HCT116 (cell line): Measurements from ENCODE around the gene SOD1. TPM values are rescaled to one million over a fixed set of nuclear protein-coding genes. Genes with fewer than 3 reads are reported as not detected.

Source experiments
- ATAC-seq: fragments of 200-7000 bp; cut with Tn5 transposase; 2 replicates; pipeline ENCODE4 v1.9.1; 2020; ENCODE audit warnings: mild to moderate bottlenecking, moderate library complexity
- BruUV-seq: library from RNA; stranded (reverse); fragments of 400-500 nt; replicated peaks from 2 replicates; lab custom pipeline; 2021; lab: Mats Ljungman, UMichigan
- CTCF ChIA-PET: fragments of 300-600 bp; sonication (Branson Sonifier 250); formaldehyde crosslinking; loops from one replicate; lab custom pipeline; 2021; ENCODE audit warnings: antibody characterized with exemption; lab: Charles Lee
- POLR2A ChIA-PET: fragments of 300-600, 350-600 bp; sonication (Branson Sonifier 250); formaldehyde crosslinking; loops from one replicate; lab custom pipeline; 2021; ENCODE audit warnings: antibody characterized with exemption; lab: Charles Lee
- RAD21 ChIA-PET, 2 experiments: fragments of 300-600 bp; sonication (Branson Sonifier 250); formaldehyde crosslinking; loops; one replicate each; lab custom pipeline; 2023; ENCODE audit warnings: low total read pairs in 2 of 2; ENCODE audit not compliant: uncharacterized antibody in 2 of 2, unreplicated experiment in 2 of 2, low non-redundant PET in 1 of 2; lab: Charles Lee
- DNase-seq: peaks from one replicate; pipeline ENCODE4 v3.0.0-alpha.2; 2010; ENCODE audit warnings: low read depth, low spot score
- H2AFZ ChIP-seq: fragments of 200-600 bp; shearing (Covaris generic), sonication (generic); 2 replicates; pipeline ENCODE4 v1.6.1; 2017; ENCODE audit warnings: low read depth, mixed run types, mixed read lengths, antibody characterized with exemption, low read length; ENCODE audit not compliant: poor library complexity, severe bottlenecking
- H3K27ac ChIP-seq: 2 replicates; pipeline ENCODE4 v1.5.1; 2012; ENCODE audit warnings: low read depth, low read length
- H3K27me3 ChIP-seq: fragments of 200-600 bp; sonication (generic); 2 replicates; pipeline ENCODE4 v1.6.1; 2016; ENCODE audit warnings: mixed run types, low read length, mixed read lengths; ENCODE audit not compliant: insufficient read depth
- H3K36me3 ChIP-seq, 2 experiments: fragments of 200-500 bp in 1 of 2; fragments of 200-600 bp in 1 of 2; sonication (Bioruptor generic) in 1 of 2; sonication (generic) in 1 of 2; 2 replicates each; pipeline versions ENCODE4 v1.5.1 to v1.6.1; 2014 to 2016; ENCODE audit warnings: low read length in 2 of 2, inconsistent platforms in 1 of 2, mixed read lengths in 1 of 2, mixed run types in 1 of 2; ENCODE audit not compliant: insufficient read depth in 2 of 2, control insufficient read depth in 1 of 2
- H3K4me1 ChIP-seq, 2 experiments: fragments of 200-600 bp in 1 of 2; sonication (generic) in 1 of 2; 2 replicates each; pipeline versions ENCODE4 v1.5.1 to v1.6.1; 2012 to 2017; ENCODE audit warnings: low read length in 2 of 2, inconsistent platforms in 1 of 2, mild to moderate bottlenecking in 1 of 2, mixed read lengths in 1 of 2, mixed run types in 1 of 2, moderate library complexity in 1 of 2; ENCODE audit not compliant: insufficient read depth in 2 of 2, control insufficient read depth in 1 of 2
- H3K4me2 ChIP-seq: fragments of 200-600 bp; sonication (generic); 2 replicates; pipeline ENCODE4 v1.6.1; 2017; ENCODE audit warnings: mixed run types, low read length, mixed read lengths
- H3K4me3 ChIP-seq, 2 experiments: fragments of 200-600 bp in 1 of 2; sonication (generic) in 1 of 2; replicated peaks in 1 of 2; 2 replicates each; pipeline ENCODE4 v1.5.1; 2011 to 2016; ENCODE audit warnings: low read length in 2 of 2, control low read depth in 1 of 2, low read depth in 1 of 2, mild to moderate bottlenecking in 1 of 2, mixed read lengths in 1 of 2, mixed run types in 1 of 2
- H3K79me2 ChIP-seq: fragments of 200-600 bp; sonication (generic); 2 replicates; pipeline ENCODE4 v1.6.1; 2017; ENCODE audit warnings: mild to moderate bottlenecking, mixed run types, low read length, moderate library complexity, mixed read lengths; ENCODE audit not compliant: insufficient read depth
- H3K9ac ChIP-seq: fragments of 200-600 bp; sonication (generic); 2 replicates; pipeline ENCODE4 v1.6.1; 2016; ENCODE audit warnings: low read length, mixed read lengths
- H3K9me2 ChIP-seq: fragments of 200-600 bp; sonication (generic), shearing (Covaris generic); 2 replicates; pipeline ENCODE4 v1.6.1; 2017; ENCODE audit warnings: mixed run types, mild to moderate bottlenecking, moderate library complexity; ENCODE audit not compliant: insufficient read depth
- H3K9me3 ChIP-seq, 2 experiments: fragments of 200-500 bp in 1 of 2; fragments of 200-600 bp in 1 of 2; sonication (Bioruptor generic) in 1 of 2; sonication (generic) in 1 of 2; 2 replicates each; pipeline ENCODE4 v1.6.1; 2014 to 2017; ENCODE audit warnings: low read length in 2 of 2, mixed read lengths in 2 of 2, inconsistent platforms in 1 of 2, low read depth in 1 of 2, mild to moderate bottlenecking in 1 of 2, mixed run types in 1 of 2, moderate library complexity in 1 of 2; ENCODE audit not compliant: control insufficient read depth in 1 of 2, insufficient read depth in 1 of 2
- H4K20me1 ChIP-seq: fragments of 200-600 bp; sonication (generic), shearing (Covaris generic); 2 replicates; pipeline ENCODE4 v1.6.1; 2017; ENCODE audit warnings: mixed run types, mild to moderate bottlenecking, moderate library complexity; ENCODE audit not compliant: insufficient read depth
- ATF3 ChIP-seq: IDR thresholded peaks from 2 replicates; pipeline ENCODE4 v1.6.1; 2012
- CBX3 ChIP-seq: IDR thresholded peaks from 2 replicates; pipeline ENCODE4 v1.6.1; 2012; ENCODE audit warnings: low read depth
- CEBPB ChIP-seq: IDR thresholded peaks from 2 replicates; pipeline ENCODE4 v1.6.1; 2012; ENCODE audit warnings: low read depth
- EGR1 ChIP-seq: IDR thresholded peaks from 2 replicates; pipeline ENCODE4 v1.6.1; 2012; ENCODE audit warnings: low read depth
- ELF1 ChIP-seq: IDR thresholded peaks from 2 replicates; pipeline ENCODE4 v1.6.1; 2012; ENCODE audit warnings: low read depth, borderline replicate concordance
- EZH2phosphoT487 ChIP-seq: fragments of 200-600 bp; IDR thresholded peaks from 2 replicates; pipeline ENCODE4 v1.6.1; 2018; ENCODE audit warnings: antibody characterized with exemption, borderline replicate concordance
- FOSL1 ChIP-seq: IDR thresholded peaks from 2 replicates; pipeline ENCODE4 v1.6.1; 2012; ENCODE audit warnings: low read depth
- JUND ChIP-seq: IDR thresholded peaks from 2 replicates; pipeline ENCODE4 v1.6.1; 2012
- POLR2A ChIP-seq: IDR thresholded peaks from 2 replicates; pipeline ENCODE4 v1.7.0; 2011; ENCODE audit warnings: borderline replicate concordance; ENCODE audit not compliant: insufficient read depth, insufficient read length; ENCODE audit errors: extremely low read depth
- POLR2AphosphoS5 ChIP-seq: IDR thresholded peaks from 2 replicates; pipeline ENCODE4 v1.6.1; 2011; ENCODE audit warnings: mild to moderate bottlenecking, low read depth, low read length, moderate library complexity
- RAD21 ChIP-seq: IDR thresholded peaks from 2 replicates; pipeline ENCODE4 v1.6.1; 2012; ENCODE audit warnings: low read depth, mild to moderate bottlenecking
- REST ChIP-seq: IDR thresholded peaks from 2 replicates; pipeline ENCODE4 v1.6.1; 2012; ENCODE audit warnings: low read depth
- SIN3A ChIP-seq: IDR thresholded peaks from 2 replicates; pipeline ENCODE4 v1.6.1; 2012; ENCODE audit warnings: low read depth
- SRF ChIP-seq: IDR thresholded peaks from 2 replicates; pipeline ENCODE4 v1.6.1; 2012; ENCODE audit warnings: low read depth
- TCF7L2 ChIP-seq: IDR thresholded peaks from 2 replicates; pipeline ENCODE4 v1.7.0; 2011; ENCODE audit warnings: borderline replicate concordance, inconsistent platforms; ENCODE audit not compliant: insufficient read depth, insufficient read length; ENCODE audit errors: extremely low read depth
- YY1 ChIP-seq: IDR thresholded peaks from 2 replicates; pipeline ENCODE4 v1.6.1; 2011; ENCODE audit warnings: low read length, low read depth, moderate library complexity, mild to moderate bottlenecking; ENCODE audit not compliant: insufficient replicate concordance; ENCODE audit errors: extremely low read depth
- ZFX ChIP-seq: fragments of 450-650 bp; IDR thresholded peaks from 2 replicates; pipeline ENCODE4 v1.6.1; 2017
- ZNF274 ChIP-seq: fragments of 200-500 bp; sonication (Bioruptor generic); IDR thresholded peaks from 2 replicates; pipeline ENCODE4 v1.6.1; 2014; ENCODE audit warnings: mild to moderate bottlenecking, low read depth, low read length, inconsistent platforms
- intact Hi-C: fragments of 100-400 bp; cut with micrococcal nuclease; formaldehyde crosslinking; loops from 2 replicates; pipeline ENCODE4 v1.10.0; 2022
- total RNA-seq: library from RNA; stranded (reverse); gene quantifications from one replicate; pipeline ENCODE4 v1.2.1, GENCODE V29; 2021; ENCODE audit not compliant: unreplicated experiment
- TF ChIP-seq, protein P1 (sequence below), 3 experiments: fragments of 200-600 bp in 1 of 3; sonication (generic) in 1 of 3; IDR thresholded peaks in 2 of 3; conservative IDR thresholded peaks in 1 of 3; 2 replicates each; pipeline ENCODE4 v1.5.1; 2012 to 2017; ENCODE audit warnings: low read depth in 2 of 3, low read length in 2 of 3, antibody characterized with exemption in 1 of 3, borderline replicate concordance in 1 of 3, control low read depth in 1 of 3, mild to moderate bottlenecking in 1 of 3, mixed read lengths in 1 of 3, mixed run types in 1 of 3, moderate library complexity in 1 of 3; ENCODE audit not compliant: insufficient read depth in 1 of 3
- TF ChIP-seq, protein P2 (sequence below): IDR thresholded peaks from 2 replicates; pipeline ENCODE4 v1.6.1; 2011; ENCODE audit warnings: mild to moderate bottlenecking, low read length, moderate library complexity; ENCODE audit not compliant: insufficient replicate concordance; ENCODE audit errors: extremely low read depth

SOD1 gene
- total RNA-seq, 1 experiment from 2014 or later, result 419 TPM

DNA sequence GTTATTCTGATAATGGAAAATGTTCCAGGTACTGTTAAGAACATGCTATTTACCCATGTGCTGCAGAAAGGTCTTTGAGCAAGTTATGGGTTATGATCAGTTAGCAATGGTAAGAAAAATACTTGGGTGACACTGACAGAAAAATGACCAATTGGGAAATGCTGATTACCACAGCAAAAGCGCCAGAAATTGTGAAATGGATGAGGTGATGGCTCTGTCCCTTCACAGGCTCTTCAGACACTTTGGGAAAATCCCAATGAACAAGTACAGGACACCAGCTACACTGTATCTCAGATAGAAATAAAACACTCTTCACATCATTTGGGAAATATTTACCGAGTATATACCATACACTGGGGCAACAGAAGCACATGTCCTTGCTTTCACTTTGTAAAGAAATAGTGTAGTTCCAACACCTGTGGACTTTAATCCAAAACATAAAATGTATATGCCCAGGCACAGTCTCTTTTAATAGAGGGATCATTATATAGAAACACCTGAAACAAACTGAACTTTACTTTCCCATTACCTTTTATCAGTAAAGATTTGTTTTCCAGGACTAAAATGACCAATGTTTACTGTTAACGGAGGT, 13.9 kb downstream of the SOD1 start:
- RAD21 ChIA-PET, result no interaction called here
- TF ChIP-seq, protein P1, sequence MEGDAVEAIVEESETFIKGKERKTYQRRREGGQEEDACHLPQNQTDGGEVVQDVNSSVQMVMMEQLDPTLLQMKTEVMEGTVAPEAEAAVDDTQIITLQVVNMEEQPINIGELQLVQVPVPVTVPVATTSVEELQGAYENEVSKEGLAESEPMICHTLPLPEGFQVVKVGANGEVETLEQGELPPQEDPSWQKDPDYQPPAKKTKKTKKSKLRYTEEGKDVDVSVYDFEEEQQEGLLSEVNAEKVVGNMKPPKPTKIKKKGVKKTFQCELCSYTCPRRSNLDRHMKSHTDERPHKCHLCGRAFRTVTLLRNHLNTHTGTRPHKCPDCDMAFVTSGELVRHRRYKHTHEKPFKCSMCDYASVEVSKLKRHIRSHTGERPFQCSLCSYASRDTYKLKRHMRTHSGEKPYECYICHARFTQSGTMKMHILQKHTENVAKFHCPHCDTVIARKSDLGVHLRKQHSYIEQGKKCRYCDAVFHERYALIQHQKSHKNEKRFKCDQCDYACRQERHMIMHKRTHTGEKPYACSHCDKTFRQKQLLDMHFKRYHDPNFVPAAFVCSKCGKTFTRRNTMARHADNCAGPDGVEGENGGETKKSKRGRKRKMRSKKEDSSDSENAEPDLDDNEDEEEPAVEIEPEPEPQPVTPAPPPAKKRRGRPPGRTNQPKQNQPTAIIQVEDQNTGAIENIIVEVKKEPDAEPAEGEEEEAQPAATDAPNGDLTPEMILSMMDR (IDR thresholded peaks at IDR 0.05 in 2 of 3, conservative IDR thresholded peaks at IDR 0.05 in 1 of 3; ENCODE audit: borderline replicate concordance in 1 of 3, insufficient read depth in 1 of 3, low read depth in 2 of 3, low read length in 2 of 3), result no peak
- TF ChIP-seq EZH2phosphoT487 (no peak), TCF7L2 (no peak), JUND (no peak), CEBPB (no peak), SRF (no peak), POLR2AphosphoS5 (no peak), YY1 (no peak), SIN3A (no peak), REST (no peak), FOSL1 (no peak), EGR1 (no peak), ELF1 (no peak), ATF3 (no peak), RAD21 (no peak), ZFX (no peak), POLR2A (no peak), CBX3 (no peak), ZNF274 (no peak)
- TF ChIP-seq, protein P2, sequence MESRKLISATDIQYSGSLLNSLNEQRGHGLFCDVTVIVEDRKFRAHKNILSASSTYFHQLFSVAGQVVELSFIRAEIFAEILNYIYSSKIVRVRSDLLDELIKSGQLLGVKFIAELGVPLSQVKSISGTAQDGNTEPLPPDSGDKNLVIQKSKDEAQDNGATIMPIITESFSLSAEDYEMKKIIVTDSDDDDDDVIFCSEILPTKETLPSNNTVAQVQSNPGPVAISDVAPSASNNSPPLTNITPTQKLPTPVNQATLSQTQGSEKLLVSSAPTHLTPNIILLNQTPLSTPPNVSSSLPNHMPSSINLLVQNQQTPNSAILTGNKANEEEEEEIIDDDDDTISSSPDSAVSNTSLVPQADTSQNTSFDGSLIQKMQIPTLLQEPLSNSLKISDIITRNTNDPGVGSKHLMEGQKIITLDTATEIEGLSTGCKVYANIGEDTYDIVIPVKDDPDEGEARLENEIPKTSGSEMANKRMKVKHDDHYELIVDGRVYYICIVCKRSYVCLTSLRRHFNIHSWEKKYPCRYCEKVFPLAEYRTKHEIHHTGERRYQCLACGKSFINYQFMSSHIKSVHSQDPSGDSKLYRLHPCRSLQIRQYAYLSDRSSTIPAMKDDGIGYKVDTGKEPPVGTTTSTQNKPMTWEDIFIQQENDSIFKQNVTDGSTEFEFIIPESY, result no peak
- H3K4me3 ChIP-seq, result no peak overlapping the region
- no TSS peak for BruUV-seq
- no peak overlapping the region for H2AFZ ChIP-seq
- H3K79me2 ChIP-seq, result no peaks in the 10 kb centered on the region
- no peaks in the 10 kb centered on the region for H3K27me3 ChIP-seq
- no peaks in the 10 kb centered on the region for H4K20me1 ChIP-seq
- POLR2A ChIA-PET, result no interaction called here
- no peak for ATAC-seq
- CTCF ChIA-PET, result no interaction called here
- H3K9me3 ChIP-seq, result no peaks in the 10 kb centered on the region
- H3K36me3 ChIP-seq, result peaks cover 12 to 15% of the 10 kb centered on the region in 2 experiments; a peak in 3 of 4 replicates
- intact Hi-C loops, result no loop called here
- H3K9ac ChIP-seq, result no peak overlapping the region
- H3K4me1 ChIP-seq, result no peaks in the 10 kb centered on the region
- no peaks in the 10 kb centered on the region for H3K9me2 ChIP-seq
- no peak for DNase-seq
- no peak overlapping the region for H3K4me2 ChIP-seq
- H3K27ac ChIP-seq, result no peak overlapping the region
